ENCODE results near the gene SREBF2. TPM values are rescaled to one million over a fixed set of nuclear protein-coding genes. Genes with fewer than 3 reads are reported as not detected.
A peak's percentile ranks its signal among the peaks of the same experiment; 100 is the strongest.

The SREBF2 gene
- polyA plus RNA-seq, 3 donors, result 22.2 to 25.1 (median 24.5) TPM

- no peaks in the 10 kb centered on the region for H3K27me3 ChIP-seq (ENCODE audit: control insufficient read depth in 2 of 2, insufficient read depth in 2 of 2, low read length in 2 of 2)
- no peaks in the 10 kb centered on the region for H4K20me1 ChIP-seq (ENCODE audit: insufficient read depth, low read length)
- H3K36me3 Mint-ChIP-seq, result peaks cover 68 to 74% of the 10 kb centered on the region in 2 donors
- no peak overlapping the region for H3K4me2 ChIP-seq (replicated peaks; ENCODE audit: extremely low read depth, low read length, poor library complexity, severe bottlenecking)
- H3K4me1 Mint-ChIP-seq, result no peaks in the 10 kb centered on the region
- no peak overlapping the region for H3K4me3 Mint-ChIP-seq
- H3K9ac ChIP-seq (ENCODE audit: insufficient read depth, low read length, poor library complexity, severe bottlenecking), result no peak overlapping the region
- no peak overlapping the region for H2AFZ ChIP-seq (ENCODE audit: insufficient read depth, low read depth, low read length, poor library complexity, severe bottlenecking)
- no peak for DNase-seq
- peaks cover 34 to 77% of the 10 kb centered on the region in 2 donors for H3K36me3 ChIP-seq (replicated peaks in 1 of 2; ENCODE audit: control insufficient read depth in 1 of 2, insufficient read depth in 2 of 2, low read length in 2 of 2)
- TF ChIP-seq CTCF (IDR thresholded peaks at IDR 0.05), result no peak
- intact Hi-C loops (cut with micrococcal nuclease), result no loop called here
- WGBS (ENCODE audit: insufficient coverage), result 80% methylated on average over 3 of the region's 5 CpGs
- no peaks in the 10 kb centered on the region for H3K27me3 Mint-ChIP-seq (ENCODE audit: low read depth in 3 of 3)
- H3K27ac Mint-ChIP-seq, result no peak overlapping the region
- peaks cover 0 to 2% (median 0%) of the 10 kb centered on the region in 7 donors for H3K9me3 Mint-ChIP-seq
- no peak overlapping the region for H3K4me3 ChIP-seq (replicated peaks in 1 of 3; ENCODE audit: low read depth in 2 of 3, low read length in 3 of 3)
- H3K27ac ChIP-seq (ENCODE audit: low read depth in 1 of 2, low read length in 2 of 2), result no peak overlapping the region
- H3K9me3 ChIP-seq (replicated peaks in 1 of 2; ENCODE audit: control insufficient read depth in 1 of 2, insufficient read depth in 1 of 2, low read length in 2 of 2), result no peaks in the 10 kb centered on the region
- H3K79me2 ChIP-seq (ENCODE audit: insufficient read depth, low read length), result peaks cover 3% of the 10 kb centered on the region
- H3K4me1 ChIP-seq (ENCODE audit: control insufficient read depth in 1 of 2, insufficient read depth in 2 of 2, low read length in 2 of 2), result no peaks in the 10 kb centered on the region
Measured at GRCh38 chr22:41818011-41818410, 14.9 kb upstream of the SREBF2 start.

- TF ChIP-seq CTCF (IDR thresholded peaks at IDR 0.05), result no peak
- Histone ChIP-seq H2AFZ (ENCODE audit: insufficient read depth, low read depth, low read length, poor library complexity, severe bottlenecking) (no peak overlapping the region), H3K9me3 (replicated peaks in 1 of 2; ENCODE audit: control insufficient read depth in 1 of 2, insufficient read depth in 1 of 2, low read length in 2 of 2) (no peaks in the 10 kb centered on the region), H3K27ac (ENCODE audit: low read depth in 1 of 2, low read length in 2 of 2) (no peak overlapping the region), H3K36me3 (replicated peaks in 1 of 2; ENCODE audit: control insufficient read depth in 1 of 2, insufficient read depth in 2 of 2, low read length in 2 of 2) (peaks cover 32 to 76% of the 10 kb centered on the region in 2 donors), H3K79me2 (ENCODE audit: insufficient read depth, low read length) (peaks cover 3% of the 10 kb centered on the region), H3K27me3 (ENCODE audit: control insufficient read depth in 2 of 2, insufficient read depth in 2 of 2, low read length in 2 of 2) (no peaks in the 10 kb centered on the region), H3K4me2 (replicated peaks; ENCODE audit: extremely low read depth, low read length, poor library complexity, severe bottlenecking) (no peak overlapping the region), H3K4me1 (ENCODE audit: control insufficient read depth in 1 of 2, insufficient read depth in 2 of 2, low read length in 2 of 2) (no peaks in the 10 kb centered on the region), H4K20me1 (ENCODE audit: insufficient read depth, low read length) (no peaks in the 10 kb centered on the region), H3K4me3 (replicated peaks in 1 of 3; ENCODE audit: low read depth in 2 of 3, low read length in 3 of 3) (no peak overlapping the region), H3K9ac (ENCODE audit: insufficient read depth, low read length, poor library complexity, severe bottlenecking) (no peak overlapping the region)
- H3K4me3 Mint-ChIP-seq, result no peak overlapping the region
- H3K9me3 Mint-ChIP-seq, result peaks cover 0 to 2% (median 0%) of the 10 kb centered on the region in 7 donors
- WGBS (ENCODE audit: insufficient coverage), result 89% methylated on average over 3 of the region's 6 CpGs
- intact Hi-C loops (cut with micrococcal nuclease), result no loop called here
- H3K4me1 Mint-ChIP-seq, result no peaks in the 10 kb centered on the region
- no peaks in the 10 kb centered on the region for H3K27me3 Mint-ChIP-seq (ENCODE audit: low read depth in 3 of 3)
- peaks cover 66 to 73% of the 10 kb centered on the region in 2 donors for H3K36me3 Mint-ChIP-seq
- H3K27ac Mint-ChIP-seq, result peak overlapping the region in 1 of 7 donors; percentile 68
- DNase-seq, result no peak
Measured at GRCh38 chr22:41818596-41818995, 14.3 kb upstream of the SREBF2 start.

All from CD14-positive monocyte (primary cell).